ENCODE measurements around the gene SCARF2. TPM values are rescaled to one million over a fixed set of nuclear protein-coding genes. Genes with fewer than 3 reads are reported as not detected.

SCARF2 gene
- total and polyA plus RNA-seq, 8 donors, result 15.8 to 36.4 (median 23.5) TPM

DNA sequence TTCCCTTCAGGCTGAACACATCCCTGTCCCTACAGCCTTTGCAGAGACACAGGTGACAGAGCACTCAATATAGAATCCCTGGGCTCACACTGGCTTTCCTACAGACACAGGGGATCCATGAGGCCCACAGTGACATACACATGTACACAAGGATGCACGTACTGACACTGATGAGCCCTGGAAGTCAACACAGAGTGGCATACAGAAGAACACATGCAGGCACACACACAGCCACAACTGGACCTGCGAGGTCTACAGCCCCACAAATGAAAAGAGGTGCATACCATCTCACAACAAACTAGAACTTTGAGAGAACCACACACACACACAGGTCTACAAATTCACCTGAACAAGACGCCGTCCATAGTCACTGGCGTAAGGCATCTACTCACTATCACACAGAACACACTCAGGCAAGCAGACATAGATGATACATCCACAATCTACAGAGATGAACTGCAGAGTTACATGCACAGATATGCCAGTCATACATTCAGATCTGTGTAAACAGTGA lies 47.2 kb downstream of the SCARF2 start:
- TF ChIP-seq, protein P1, sequence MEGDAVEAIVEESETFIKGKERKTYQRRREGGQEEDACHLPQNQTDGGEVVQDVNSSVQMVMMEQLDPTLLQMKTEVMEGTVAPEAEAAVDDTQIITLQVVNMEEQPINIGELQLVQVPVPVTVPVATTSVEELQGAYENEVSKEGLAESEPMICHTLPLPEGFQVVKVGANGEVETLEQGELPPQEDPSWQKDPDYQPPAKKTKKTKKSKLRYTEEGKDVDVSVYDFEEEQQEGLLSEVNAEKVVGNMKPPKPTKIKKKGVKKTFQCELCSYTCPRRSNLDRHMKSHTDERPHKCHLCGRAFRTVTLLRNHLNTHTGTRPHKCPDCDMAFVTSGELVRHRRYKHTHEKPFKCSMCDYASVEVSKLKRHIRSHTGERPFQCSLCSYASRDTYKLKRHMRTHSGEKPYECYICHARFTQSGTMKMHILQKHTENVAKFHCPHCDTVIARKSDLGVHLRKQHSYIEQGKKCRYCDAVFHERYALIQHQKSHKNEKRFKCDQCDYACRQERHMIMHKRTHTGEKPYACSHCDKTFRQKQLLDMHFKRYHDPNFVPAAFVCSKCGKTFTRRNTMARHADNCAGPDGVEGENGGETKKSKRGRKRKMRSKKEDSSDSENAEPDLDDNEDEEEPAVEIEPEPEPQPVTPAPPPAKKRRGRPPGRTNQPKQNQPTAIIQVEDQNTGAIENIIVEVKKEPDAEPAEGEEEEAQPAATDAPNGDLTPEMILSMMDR (IDR thresholded peaks at IDR 0.05), result no peak
- Histone ChIP-seq H3K27me3 (no peaks in the 10 kb centered on the region), H3K27ac (no peak overlapping the region), H3K9me3 (no peaks in the 10 kb centered on the region), H3K4me1 (peaks cover 2 to 19% of the 10 kb centered on the region in 2 donors), H3K36me3 (no peaks in the 10 kb centered on the region), H3K4me3 (no peak overlapping the region)
- DNase-seq (no peak), ATAC-seq (no peak)
- intact Hi-C loops (cut with DNase I), result no loop called here

DNA sequence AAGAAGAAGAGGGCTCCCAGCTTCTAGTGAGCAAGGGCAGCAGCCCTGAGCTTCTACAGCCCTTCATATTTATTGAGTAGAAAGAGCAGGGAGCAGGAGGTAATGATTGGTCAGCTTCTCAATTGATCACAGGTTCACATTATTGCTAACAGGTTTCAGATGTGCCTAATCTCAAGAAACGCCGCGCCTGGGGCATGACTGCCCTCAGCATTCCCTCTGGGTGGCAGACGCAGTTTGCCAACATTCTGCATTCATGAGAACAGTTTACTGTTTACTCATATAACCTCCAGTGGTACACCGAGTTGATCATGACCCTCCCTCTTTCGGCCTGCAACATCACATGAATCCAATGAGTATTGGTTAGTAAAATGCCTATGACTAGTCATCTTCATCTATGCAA lies 48.3 kb downstream of the SCARF2 start:
- Histone ChIP-seq H3K9me3 (no peaks in the 10 kb centered on the region), H3K27ac (no peak overlapping the region), H3K4me3 (no peak overlapping the region), H3K27me3 (peaks cover 0 to 8% of the 10 kb centered on the region in 2 donors), H3K36me3 (no peaks in the 10 kb centered on the region), H3K4me1 (peaks cover 0 to 8% of the 10 kb centered on the region in 2 donors)
- ATAC-seq (no peak), DNase-seq (no peak)
- intact Hi-C loops (cut with DNase I), result no loop called here
- TF ChIP-seq, protein P1 (IDR thresholded peaks at IDR 0.05), result no peak

DNA sequence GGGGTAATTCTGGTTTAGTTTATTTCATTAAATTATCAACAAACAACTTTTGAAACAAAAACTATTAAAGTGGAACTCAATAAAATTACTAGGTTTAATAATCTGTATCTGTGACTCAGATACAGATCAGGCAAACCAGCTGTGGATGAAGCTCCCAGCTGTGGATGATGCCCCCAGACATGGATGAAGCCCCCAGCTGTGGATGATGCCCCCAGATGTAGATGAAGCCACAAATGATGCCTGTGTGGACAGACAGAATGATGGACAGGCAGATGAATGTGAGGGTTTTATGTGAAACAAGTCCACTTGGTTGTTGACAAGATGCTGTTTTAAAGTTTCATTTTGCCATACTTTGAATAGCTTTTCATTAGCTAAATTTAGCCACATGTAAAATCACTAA lies 49.4 kb downstream of the SCARF2 start:
- Histone ChIP-seq H3K4me1 (peaks cover 0 to under 1% of the 10 kb centered on the region in 2 donors), H3K36me3 (no peaks in the 10 kb centered on the region), H3K4me3 (no peak overlapping the region), H3K9me3 (no peaks in the 10 kb centered on the region), H3K27ac (no peak overlapping the region), H3K27me3 (peaks cover 0 to 8% of the 10 kb centered on the region in 2 donors)
- TF ChIP-seq, protein P1 (IDR thresholded peaks at IDR 0.05), result no peak
- intact Hi-C loops (cut with DNase I), result no loop called here
- DNase-seq, result no peak
- ATAC-seq, result no peak

DNA sequence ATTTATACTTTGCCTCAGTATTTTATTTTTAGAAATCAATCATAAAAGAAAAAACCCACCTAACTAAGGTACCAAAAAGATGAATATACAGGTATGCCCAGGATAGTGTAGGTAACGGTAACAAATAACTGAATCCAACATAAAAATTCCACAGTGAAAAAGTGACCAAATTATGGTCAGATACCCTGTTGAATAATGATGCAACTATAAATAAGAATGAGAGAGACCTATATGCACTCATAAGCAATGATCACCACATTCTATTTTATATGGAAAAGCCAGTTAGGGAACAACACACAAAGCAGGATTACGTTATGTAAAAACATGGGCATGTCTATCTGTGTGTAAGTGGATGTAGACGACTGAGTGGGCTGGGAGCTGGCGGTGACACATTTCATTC lies 50.7 kb downstream of the SCARF2 start:
- TF ChIP-seq, protein P1 (IDR thresholded peaks at IDR 0.05), result no peak
- no peaks in the 10 kb centered on the region for H3K36me3 ChIP-seq
- H3K27ac ChIP-seq, result no peak overlapping the region
- no peak for DNase-seq
- intact Hi-C loops (cut with DNase I), result no loop called here
- no peak for ATAC-seq
- peaks cover 0 to 8% of the 10 kb centered on the region in 2 donors for H3K27me3 ChIP-seq
- no peak overlapping the region for H3K4me3 ChIP-seq
- no peaks in the 10 kb centered on the region for H3K4me1 ChIP-seq
- no peaks in the 10 kb centered on the region for H3K9me3 ChIP-seq

DNA sequence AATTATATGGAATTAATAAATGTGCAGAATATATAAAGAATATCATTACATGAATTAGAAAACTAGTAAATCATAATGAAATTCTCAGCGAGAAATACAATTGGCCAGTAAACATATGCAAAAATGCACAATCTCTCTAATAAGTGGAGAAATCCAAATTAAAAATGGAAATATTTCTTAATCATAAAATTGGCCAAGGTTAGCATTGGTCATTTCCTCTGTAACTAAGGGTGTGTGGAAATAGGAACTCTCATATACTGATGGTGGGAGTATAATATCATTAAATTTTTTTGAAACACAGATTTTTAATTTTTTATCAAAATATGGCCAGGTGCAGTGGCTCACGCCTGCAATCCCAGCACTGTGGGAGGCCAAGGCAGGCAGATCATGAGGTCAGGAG lies 51.3 kb downstream of the SCARF2 start:
- no peaks in the 10 kb centered on the region for H3K36me3 ChIP-seq
- intact Hi-C loops (cut with DNase I), result no loop called here
- H3K4me1 ChIP-seq, result no peaks in the 10 kb centered on the region
- DNase-seq (no peak), ATAC-seq (no peak)
- peaks cover 0 to 8% of the 10 kb centered on the region in 2 donors for H3K27me3 ChIP-seq
- TF ChIP-seq, protein P1 (IDR thresholded peaks at IDR 0.05), result no peak
- no peaks in the 10 kb centered on the region for H3K9me3 ChIP-seq
- no peak overlapping the region for H3K27ac ChIP-seq
- no peak overlapping the region for H3K4me3 ChIP-seq

Data from left lung (tissue), 10 donors.